ENCODE results near the gene BRME1. TPM values are rescaled to one million over a fixed set of nuclear protein-coding genes. Genes with fewer than 3 reads are reported as not detected.

BRME1 gene
- total RNA-seq, 1 donor from 2014 or later, result 1.4 TPM

DNA sequence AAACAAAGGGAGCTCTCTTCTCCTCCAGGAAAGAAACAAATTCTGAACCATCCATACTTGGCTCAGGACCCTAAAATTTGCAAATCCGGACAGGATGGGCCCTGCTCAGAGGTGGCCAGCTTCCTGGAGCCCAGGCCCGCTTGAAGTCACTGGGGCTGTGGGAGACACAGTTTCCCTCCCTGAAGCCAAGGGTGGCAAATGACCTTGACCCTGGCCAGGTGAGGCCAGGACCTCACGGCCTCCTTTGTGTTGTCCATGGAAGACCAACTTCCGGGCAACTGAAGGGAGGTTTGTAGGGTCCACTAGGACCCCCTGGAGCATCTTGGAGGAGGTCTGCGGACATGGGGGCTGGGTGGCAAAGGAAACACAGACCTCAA, 23.5 kb downstream of the BRME1 start:
- H3K4me3 ChIP-seq (ENCODE audit: low read depth, low read length), result no peak overlapping the region
- DNase-seq (ENCODE audit: low read depth), result no peak
- TF ChIP-seq, protein P1, sequence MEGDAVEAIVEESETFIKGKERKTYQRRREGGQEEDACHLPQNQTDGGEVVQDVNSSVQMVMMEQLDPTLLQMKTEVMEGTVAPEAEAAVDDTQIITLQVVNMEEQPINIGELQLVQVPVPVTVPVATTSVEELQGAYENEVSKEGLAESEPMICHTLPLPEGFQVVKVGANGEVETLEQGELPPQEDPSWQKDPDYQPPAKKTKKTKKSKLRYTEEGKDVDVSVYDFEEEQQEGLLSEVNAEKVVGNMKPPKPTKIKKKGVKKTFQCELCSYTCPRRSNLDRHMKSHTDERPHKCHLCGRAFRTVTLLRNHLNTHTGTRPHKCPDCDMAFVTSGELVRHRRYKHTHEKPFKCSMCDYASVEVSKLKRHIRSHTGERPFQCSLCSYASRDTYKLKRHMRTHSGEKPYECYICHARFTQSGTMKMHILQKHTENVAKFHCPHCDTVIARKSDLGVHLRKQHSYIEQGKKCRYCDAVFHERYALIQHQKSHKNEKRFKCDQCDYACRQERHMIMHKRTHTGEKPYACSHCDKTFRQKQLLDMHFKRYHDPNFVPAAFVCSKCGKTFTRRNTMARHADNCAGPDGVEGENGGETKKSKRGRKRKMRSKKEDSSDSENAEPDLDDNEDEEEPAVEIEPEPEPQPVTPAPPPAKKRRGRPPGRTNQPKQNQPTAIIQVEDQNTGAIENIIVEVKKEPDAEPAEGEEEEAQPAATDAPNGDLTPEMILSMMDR (conservative IDR thresholded peaks at IDR 0.05; ENCODE audit: low read depth, low read length), result no peak

DNA sequence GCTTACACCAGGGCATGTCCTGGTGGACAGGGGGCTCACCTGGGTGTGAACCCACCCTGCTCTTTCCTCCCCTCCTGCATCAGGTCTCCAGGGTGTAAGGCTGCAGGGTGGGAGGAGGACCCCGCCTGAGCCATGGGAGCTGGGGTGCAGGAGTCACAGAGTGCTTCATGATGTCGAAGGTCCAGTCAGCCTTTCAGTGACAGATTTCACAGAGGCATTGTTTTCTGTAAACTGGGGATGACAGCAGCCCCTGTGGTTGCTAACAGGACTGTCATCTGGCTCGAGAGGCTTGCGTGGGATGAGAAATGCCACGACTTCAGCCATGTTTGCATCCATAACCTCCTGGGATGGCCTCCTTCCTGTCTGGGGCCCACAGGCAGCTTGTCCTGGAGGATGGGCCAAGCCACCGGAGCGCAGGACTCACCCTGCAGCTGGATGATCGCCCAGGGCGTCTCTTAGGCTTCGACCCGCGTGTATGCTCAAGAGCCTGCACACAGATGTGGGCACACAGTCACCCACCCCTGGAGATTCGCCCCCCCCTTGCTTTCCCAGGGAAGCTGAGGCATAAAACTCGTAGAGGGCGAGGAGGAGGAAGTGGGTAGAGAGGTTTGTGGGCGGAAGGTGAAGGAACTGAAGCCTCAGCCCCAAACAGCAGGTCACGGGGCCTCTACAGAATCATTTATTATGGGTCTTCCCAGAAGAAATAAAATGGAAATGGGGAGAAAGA, 24.1 kb downstream of the BRME1 start:
- TF ChIP-seq, protein P1 (conservative IDR thresholded peaks at IDR 0.05; ENCODE audit: low read depth, low read length), result no peak
- no peak for DNase-seq (ENCODE audit: low read depth)
- H3K4me3 ChIP-seq (ENCODE audit: low read depth, low read length), result no peak overlapping the region

DNA sequence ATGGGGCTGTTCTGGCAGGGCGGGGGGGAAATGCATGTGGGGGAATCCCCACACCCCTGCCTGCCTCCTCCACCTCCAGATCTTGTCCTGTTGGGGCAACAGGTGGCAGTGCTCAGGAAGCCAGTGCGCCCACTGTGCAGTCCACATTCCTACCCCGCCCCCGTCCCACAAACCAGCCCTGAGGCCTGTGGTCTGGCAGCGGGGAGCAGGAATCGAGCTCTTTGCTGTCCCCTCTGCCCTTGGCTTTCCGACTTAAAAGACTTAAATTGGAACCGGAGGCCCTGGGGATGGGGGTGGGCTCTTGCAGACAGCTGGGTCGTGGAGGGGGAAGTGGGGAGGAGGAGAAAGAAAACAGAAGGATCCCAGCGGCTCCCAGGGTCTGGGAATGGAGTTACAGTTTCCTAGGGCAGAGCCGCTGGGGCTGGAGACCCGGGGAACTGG, 24.6 kb downstream of the BRME1 start:
- TF ChIP-seq, protein P1 (conservative IDR thresholded peaks at IDR 0.05; ENCODE audit: low read depth, low read length), result no peak
- no peak for DNase-seq (ENCODE audit: low read depth)
- no peak overlapping the region for H3K4me3 ChIP-seq (ENCODE audit: low read depth, low read length)

DNA sequence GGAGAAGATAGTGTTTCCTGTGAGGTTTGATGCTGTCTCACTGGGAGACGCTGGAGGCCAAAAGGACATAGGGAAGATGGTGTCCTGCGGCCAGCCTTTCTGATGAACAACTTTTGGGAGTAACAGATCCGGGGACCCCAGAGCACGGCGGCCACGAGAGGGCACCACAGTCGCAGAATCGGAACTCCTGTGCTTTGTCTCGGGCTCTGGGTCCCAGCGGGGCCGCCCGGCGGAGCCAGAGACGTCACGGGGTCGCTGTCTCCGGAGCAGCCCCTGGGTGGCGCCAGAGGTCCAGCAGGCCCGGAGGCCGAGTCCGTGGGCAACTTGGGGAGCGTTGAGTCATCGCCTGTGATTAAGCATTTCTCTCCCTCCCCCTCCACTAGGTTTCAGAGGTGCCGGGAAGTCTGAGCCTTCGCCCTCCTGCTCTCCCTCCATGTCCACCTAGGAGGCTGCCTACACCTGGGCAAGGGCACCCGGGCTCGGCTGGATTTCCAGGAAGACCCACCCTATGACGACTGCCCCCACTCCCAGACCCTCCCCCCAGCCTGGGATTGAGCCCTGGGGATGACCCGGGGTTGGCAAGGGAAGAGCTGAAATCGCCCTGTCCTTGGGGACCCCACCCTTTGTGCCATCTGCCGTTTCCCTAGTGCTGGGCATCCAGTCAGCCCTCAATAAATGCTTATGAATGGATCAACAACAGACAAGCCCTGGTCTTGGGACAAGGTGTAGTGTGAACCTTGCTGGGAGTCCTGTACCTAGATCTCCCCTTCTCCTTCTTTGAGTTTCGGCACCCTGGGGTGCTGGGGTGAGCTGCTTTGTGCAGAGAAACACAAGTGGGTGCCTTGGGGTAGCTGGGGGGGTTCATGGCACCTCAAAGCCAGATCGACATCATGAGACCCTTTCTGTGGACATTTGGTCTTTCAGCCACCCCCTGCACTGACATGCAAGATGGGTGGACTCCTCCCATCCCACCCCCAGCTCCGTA, 25.6 kb downstream of the BRME1 start:
- TF ChIP-seq, protein P1 (conservative IDR thresholded peaks at IDR 0.05; ENCODE audit: low read depth, low read length), result peak; percentile 98
- DNase-seq (ENCODE audit: low read depth), result peak; percentile 51
- peak overlapping the region; percentile 40 for H3K4me3 ChIP-seq (ENCODE audit: low read depth, low read length)

DNA sequence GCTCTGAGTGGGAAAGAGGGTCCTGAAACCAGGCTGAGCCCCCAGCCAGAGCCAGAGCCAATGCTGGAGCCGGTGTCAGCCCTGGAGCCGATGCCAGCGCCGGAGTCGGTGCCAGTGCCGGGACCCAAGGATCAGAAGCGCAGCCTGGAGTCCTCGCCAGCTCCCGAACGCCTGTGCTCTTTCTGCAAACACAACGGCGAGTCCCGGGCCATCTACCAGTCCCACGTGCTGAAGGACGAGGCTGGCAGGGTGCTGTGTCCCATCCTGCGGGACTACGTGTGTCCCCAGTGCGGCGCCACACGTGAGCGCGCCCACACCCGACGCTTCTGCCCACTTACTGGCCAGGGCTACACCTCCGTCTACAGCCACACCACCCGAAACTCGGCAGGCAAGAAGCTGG, 28.6 kb downstream of the BRME1 start:
- TF ChIP-seq, protein P1 (conservative IDR thresholded peaks at IDR 0.05; ENCODE audit: low read depth, low read length), result no peak
- no peak overlapping the region for H3K4me3 ChIP-seq (ENCODE audit: low read depth, low read length)
- no peak for DNase-seq (ENCODE audit: low read depth)

DNA sequence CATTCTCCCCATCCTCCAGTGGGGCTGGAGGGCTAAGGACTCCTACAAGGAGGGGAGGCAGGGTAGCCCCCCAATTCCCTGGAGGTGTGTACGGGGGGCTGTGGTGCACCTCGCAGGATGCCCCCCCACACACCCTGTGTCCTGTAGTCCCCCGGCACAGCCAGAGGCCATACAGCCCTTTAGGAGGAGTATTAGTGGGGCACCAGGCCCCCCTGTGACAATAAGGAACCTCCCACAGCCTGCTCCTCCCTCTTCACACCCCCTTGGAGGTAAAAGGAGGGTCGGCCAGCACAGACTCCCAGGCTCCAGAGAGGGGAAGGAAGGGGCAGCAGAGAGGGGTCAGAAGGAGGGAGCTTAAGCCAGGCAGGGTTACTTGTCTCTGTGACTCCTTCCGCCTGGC, 29.1 kb downstream of the BRME1 start, which contains the start of gene NANOS3:
TSS of gene NANOS3 (plus strand) at position 301 of the 400 bp plus-strand sequence. CDS start 115 bp downstream, outside the sequence.
- H3K4me3 ChIP-seq (ENCODE audit: low read depth, low read length), result no peak within 1 kb of the TSS
- no peak for DNase-seq (ENCODE audit: low read depth)
- TF ChIP-seq, protein P1 (conservative IDR thresholded peaks at IDR 0.05; ENCODE audit: low read depth, low read length), result no peak

Measured in epithelial cell of proximal tubule (primary cell).